NCI-H1930 (cell line): ENCODE measurements around the gene TMPRSS2.

Experiments
- DNase-seq, 2 experiments: peaks; one replicate each; lab custom pipeline; 2025; lab: John Stamatoyannopoulos, UW

The TMPRSS2 gene

DNA sequence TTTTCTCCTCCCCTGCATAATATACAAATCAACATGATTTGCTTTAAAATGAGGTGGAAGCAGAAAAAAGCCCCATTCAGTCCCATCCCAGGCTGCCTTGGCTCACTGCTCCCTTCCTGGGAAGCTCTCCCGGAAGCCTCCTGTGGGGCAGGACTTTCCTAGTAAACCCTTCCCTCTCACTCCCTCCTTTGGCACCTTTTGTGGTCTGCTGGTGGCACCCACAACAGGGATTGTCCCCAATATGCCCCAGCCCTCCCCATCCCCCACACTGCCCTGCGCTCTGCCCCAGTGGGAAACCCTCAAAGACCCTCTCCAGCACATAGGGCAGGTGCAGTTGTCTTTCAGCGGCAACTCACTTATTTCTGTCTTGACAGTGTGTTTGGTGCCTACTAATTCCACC is 1.8 kb upstream of the TMPRSS2 start:
- DNase-seq = no peak

DNA sequence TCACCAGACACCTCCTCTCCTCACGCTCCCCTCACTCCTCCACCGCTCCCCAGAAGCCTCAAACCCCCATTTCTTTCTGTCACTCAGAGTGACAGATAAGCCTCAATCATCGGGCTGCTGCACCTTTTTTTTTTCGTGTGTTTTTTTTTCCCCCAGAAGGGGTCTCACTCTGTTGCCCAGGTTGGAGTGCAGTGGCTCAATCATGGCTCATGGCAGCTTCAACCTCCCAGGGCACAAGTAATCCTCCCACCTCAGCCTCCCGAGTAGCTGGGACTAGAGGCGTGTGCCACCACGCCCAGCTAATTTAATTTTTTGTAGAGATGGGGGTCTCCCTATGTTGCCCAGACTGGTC is 1.2 kb upstream of the TMPRSS2 start:
- no peak for DNase-seq

DNA sequence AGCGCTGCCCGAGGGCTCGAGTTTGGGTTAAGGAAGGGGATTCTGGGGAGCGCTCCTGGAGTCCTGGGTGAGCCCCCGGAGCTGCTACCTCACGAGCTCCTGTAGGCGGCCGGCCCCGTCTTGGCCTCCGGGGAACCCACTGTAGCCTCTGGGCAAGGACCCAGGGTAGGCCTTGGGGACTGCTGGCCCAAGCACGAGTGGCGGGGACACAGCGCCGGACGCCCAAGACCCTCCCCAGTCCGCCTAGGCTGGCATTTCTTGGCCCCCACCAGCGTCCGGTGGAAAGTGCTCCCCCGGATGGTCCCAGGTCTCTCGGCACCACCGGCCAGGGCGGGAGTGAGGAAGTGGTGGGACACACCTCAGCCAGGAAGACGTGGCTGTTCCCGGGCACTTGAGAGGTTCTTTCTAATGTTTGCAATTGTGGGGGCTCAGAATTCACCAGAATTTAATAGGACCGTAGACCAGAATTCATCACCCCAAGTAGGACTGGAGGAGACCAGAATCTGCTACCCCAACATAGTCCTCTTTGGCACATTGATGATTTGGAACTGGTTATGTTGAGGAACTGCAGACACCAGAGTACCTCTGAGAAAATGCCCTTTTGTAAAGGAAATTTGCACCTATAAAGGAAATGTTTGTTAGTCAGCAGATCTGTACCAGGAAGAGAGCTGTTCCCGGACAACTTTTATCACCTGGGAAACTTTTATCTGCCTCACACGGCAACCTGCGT is 622 bp upstream of the TMPRSS2 start:
- DNase-seq = no peak

DNA sequence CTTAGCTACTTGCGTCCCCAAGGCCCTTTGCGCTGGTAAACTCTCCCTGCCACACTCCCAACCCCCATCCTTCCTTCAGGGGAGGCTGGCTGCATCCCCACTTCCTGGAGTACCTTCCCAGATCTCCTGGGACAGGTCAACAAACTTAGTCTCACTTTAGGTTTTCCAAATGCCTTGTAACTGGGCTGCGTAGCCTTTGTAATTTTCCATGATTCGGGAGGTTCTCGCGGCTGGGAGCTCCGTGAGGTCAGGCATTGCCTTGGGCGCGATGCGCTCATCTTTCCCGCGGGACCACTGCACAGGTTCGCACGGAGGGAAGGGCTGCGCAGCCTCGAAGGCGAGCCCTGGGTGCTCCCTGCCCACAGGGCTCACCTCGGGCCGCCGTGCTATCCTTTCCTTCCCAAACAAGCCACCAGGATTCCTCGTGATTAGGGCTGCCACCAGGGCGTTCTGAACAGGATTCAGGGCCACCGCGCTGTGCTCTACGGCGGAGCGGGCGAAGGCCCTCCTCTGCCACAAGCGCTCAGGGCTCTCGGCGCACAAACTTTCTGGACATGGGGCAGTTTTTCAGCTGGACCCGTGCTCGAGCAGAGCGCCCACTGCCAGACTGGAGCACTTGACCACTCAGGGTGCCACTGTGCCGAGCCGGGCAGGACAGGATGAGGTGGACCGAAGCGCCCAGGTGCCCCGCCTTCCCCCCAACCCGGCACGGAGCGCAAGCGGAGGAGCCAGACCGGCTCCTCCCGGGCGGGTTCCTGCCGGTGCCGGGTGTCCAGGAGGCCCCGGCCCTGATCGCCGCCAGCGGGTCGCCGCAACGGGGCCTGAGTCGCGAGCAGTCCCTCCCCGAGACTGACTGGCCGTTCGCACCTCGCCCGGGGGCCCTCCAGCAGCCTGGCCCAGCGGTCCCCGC is 1.1 kb downstream of the TMPRSS2 start:
- no peak for DNase-seq

DNA sequence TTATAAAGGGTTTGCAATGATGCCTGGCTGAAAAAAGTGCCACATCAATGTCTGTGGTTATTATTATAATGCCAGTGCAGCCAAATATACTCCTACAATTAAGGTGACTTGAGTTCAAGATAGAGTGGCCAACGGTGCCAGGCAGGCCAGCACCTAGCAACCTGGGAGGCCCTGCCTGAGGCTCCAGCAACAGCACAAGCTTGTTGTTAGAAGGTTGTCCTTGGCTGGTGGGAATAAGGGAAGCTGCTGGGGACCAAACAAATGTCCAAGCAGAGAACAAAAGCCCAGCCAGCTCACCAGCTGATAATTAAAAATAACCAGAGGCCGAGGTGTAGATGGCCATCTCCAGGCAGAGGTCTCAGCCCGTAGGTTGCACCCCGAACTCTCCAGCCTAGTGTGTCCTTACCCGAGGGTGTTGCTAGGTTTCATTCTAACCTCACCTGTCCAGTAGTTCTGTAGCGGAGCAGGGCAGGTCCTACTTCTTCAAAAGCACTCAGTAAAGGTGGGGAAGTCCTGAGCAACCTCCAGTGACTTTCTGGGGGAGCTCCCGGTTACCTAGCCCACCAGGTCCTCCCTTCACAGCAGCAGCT is 1.9 kb downstream of the TMPRSS2 start:
- DNase-seq = no peak

DNA sequence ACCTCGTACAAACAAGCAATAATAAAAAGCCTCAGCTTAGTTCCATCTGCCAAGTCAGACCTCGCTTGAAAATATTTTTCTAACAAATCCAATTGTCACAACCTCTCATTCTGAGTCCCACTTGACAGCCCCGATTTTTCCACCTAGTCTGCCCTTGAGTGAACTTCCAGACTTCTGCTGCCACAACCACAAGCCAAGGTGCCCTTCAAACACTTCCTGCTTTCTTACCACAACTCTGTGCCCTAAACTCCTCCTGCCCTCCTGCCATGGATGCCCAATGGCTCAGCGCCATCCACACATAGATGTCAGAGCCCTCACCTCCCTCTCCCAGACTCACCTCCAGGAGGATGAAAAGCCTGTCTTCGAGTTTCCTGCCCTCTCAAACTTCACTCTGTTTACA is 3.9 kb downstream of the TMPRSS2 start:
- DNase-seq = no peak

DNA sequence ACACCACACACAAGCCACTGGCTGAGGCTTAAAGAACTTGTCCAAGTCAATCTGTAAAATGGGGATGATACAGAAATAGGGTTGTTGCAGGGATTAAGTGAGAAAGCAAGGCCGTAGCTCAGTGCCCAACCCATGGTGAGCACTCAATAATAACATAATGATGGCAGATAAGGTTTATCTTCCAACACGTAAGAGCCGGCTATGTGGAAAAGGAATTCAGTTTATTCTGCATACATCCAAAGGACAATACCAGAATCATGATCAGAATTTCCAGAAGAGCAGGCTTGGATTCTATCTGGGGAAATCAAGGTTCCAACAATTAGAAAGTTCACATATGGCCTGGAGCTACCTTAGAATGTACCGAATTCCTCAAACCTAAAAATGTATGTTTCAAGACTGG is 4.6 kb downstream of the TMPRSS2 start:
- DNase-seq = no peak

DNA sequence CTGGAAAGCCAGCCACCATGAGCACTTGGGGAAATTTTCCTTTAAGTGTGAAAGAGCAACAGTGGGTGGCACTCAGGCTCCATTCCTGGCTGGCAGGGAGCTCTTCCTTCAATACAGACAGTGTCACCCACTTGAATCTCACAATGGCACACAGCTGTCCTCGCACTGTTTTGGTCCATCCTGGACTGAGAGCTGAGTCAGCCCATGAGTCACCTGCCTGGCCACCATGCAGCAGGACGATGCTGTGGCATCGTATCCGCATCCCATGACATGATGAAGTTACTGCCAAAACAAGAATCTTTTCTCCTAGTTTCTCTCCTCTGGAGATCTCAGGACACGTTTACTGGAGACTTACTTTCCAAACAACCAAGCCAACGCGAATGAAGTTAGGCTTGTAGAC is 6.0 kb downstream of the TMPRSS2 start:
- DNase-seq = no peak

DNA sequence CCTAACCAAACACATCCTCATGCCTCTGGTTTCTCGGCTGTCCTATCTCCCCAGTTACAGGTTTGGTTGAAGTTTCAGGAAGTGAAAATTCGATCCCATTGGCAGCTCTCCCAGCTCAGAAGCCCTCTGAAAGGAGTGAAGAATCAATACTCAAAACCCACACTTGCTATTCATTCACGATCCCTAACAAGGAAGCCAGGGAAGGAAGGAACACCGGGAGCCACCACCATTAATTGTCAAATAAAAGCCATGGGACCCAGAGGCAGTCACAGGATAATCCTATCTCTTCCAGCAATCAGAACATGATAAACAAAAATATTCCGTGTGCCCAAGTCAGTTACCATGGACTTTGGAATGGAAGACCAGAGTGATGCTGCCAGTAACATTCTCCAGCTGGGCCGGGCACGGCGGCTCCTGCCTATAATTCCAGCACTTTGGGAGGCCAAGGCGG is 7.0 kb downstream of the TMPRSS2 start:
- no peak for DNase-seq

DNA sequence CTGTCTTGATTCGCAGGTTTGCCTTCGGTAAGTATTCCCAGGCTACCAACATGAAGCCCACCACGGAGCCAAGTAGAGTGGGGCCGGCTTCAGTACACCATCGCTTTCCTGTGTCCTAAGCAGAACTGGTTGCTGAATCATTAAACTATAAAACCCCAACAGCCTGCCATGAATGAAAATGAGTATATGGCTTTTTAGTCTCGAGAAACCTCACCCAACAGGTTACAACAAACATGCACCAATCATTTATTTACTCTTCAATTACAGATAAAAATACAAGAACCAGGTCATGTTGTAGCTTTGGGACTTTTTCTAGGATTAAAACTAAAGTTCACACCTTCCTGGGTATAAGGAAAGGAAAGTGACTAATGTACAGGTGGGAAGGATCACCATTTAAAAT is 7.6 kb downstream of the TMPRSS2 start:
- no peak for DNase-seq

DNA sequence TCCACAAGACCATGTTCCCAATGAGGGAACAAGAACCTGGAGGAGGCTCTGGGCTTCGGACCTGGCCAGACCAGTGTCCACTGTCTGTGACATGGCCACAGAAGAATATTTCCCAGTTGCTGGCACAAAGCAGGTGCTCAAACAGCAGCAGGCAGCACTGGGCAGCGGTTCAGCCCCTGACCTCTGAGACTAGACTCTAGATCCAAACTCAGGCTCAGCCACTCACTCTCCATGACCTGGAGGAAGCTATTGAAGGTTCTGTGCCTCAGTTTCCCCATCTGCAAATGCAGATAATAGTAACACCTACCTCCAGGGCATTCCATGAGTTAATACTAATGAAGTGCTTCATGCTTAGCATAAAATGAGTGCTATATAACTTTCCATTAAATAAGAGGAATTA is 8.0 kb downstream of the TMPRSS2 start:
- DNase-seq = no peak

DNA sequence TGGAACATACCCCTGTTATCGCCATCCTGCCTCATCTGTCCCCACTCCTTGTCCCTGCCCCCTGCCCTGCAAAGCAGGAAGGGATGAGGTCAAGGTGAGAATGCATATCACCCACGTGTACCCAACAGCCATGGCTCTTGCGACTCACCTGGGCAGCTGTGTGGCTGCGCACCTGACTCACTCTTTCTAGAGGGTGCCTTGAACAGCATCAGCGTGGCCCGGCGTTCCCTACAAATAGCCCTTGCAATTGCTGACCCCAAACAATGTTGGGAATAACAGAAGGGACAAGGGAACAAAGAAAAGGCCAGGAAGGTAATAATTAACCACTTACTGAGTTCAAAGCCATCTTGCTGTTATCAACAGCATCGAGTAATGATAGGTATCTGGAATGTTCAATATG is 10.2 kb downstream of the TMPRSS2 start:
- no peak for DNase-seq

DNA sequence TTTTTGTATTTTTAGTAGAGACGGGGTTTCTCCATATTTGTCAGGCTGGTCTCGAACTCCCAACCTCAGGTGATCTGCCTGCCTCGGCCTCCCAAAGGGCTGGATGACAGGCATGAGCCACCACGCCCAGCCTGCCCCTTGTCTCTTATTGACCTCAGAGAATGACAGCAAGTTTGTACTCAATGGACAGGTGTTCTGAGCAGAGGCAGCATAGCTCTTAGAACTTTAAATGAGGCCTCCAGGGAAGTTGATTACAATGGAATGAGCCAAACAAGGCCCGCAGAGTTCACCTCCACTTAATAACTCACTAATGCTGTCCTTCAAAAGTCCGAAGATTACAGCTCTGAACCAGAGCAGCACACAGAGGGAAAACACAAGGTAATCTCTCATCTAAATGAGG is 10.9 kb downstream of the TMPRSS2 start:
- no peak for DNase-seq

DNA sequence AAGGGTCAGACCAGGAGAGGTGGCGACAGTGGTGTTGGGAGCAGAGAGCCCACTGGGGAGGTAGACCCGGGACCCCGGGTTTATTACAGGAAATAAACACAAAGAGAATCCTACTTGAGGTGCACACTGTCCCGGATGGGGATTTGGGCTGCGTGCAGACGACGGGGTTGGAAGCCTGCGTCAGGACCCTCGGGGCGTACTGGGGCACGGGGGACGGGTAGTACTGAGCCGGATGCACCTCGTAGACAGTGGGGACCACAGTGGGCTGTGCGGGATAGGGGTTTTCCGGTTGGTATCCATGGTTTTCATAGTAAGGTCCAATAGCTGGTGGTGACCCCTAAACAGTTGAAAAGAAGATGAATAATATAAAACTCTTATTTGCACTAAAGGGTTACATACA is 13.7 kb downstream of the TMPRSS2 start:
- no peak for DNase-seq

DNA sequence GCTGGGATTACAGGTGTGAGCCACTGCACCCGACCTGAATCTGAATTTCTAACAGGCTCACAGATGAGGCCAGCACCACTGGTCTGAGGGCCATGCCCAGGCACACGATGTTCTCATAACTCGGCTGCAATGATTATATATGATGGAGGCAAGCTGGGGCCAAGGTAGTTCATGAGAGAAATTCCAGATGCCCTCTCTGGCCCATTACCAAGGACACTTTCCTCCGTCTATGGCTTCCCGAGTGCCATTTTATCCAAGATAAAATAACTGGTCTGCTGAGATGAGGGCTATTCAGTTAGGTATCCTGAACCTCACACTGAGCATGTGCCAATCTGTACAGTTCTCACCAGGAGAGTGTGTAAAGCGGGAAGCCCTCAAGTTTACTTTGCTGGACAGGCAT is 16.5 kb downstream of the TMPRSS2 start:
- no peak for DNase-seq

DNA sequence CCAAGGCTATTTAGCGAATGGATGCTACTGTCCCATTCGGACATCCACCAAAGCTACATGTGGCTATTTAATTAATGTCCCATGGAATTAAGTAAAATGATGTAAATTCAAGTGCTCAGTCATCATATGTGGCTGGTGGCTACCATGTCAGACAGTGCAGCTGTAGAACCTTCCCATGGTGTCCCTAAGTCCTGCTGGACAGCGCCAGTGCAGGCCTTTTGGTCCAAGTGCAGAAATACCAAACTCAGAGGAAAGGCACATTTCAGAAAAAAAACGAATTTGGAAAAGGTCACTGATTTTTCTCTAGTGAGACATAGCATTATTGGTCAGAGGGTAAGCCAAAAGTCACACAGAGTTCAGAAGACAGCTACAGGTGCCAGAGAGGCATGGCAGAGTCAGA is 17.6 kb downstream of the TMPRSS2 start:
- DNase-seq = no peak

DNA sequence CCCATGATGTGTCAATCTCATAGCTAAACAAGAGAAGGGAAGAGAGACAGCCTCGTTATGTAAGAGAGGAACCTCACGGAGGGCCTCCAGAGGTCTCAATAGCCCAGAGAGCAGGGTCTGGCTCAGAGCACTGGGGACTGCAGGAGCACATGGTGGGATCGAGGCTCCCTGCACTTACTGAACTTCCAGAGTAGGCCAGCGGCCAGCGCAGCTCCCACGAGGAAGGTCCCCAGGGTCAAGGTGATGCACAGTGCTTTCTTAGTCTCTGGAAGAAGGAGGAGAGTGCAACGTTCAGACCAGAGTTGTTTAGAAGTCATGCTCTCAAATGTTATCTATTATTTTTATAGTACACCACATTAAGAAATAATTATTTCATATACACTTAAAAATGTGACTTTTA is 18.6 kb downstream of the TMPRSS2 start:
- DNase-seq = no peak

DNA sequence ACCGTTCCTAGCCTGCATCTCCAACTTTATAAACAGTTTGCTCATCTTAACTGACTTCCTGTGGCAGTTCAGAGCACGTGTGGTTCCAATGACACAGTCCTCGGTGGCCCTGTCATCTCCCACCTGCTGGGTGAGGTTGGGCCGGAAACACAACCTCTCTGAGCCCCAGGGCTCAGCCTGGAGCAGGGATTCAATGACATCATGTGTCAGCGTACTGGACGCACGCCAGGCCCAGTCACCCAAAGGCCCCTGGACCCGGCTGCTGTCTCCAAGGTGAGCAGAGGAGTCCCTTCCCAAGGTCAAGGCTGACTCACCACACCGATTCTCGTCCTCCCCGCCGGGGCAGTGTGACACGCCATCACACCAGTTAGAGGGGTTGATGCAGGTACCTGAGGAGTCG is 19.9 kb downstream of the TMPRSS2 start:
- no peak for DNase-seq

DNA sequence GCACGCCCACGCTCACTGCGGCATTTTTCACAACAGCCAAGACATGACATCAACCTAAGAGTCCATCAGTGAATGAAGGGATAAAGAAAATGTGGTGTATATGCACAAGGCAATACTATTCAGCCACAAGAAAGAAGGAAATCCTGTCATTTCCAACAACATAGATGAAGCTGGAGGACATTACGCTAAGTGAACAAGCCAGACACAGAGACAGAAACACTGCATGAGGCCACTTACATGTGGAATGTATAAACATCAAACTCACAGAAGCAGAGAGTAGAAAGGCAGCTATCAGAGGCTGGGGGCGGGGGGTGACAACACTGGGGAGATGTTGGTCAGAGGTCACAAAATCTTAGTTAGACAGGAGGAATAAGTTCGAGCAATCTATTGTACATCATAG is 20.9 kb downstream of the TMPRSS2 start:
- DNase-seq = no peak

DNA sequence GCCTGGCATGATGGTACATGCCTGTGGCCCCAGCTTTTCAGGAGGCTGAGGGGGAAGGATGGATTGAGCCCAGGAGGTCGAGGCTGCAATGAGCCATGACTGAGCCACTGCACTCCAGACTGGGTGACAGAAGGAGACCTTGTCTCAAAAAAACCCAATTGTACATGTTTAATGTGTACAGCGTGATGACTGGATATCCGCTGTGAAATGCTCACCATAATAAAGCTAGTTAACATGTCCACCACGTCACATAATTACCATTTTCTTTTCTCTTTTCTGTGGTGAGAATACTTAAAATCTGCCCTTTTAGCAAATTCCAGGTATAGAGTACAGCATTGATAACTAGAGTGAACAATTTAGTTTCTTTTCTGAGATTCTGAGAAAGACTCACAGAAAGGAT is 24.0 kb downstream of the TMPRSS2 start:
- DNase-seq = no peak

DNA sequence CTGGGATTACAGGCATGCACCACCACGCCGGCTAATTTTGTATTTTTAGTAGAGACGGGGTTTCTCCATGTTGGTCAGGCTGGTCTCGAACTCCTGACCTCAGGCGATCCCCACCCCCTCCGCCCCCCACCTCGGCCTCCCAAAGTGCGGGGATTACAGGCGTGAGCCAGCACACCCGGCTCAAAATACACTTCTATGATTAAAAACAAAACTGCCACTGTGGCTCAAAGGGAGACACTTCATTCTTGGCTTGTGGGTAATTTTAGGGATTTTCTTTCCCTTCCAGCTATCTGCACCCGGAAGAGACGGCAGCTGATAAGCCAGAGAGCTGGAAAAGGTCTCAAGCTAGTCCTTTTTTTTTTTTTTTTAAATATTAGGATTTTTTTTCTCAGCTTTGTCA is 24.5 kb downstream of the TMPRSS2 start:
- no peak for DNase-seq

DNA sequence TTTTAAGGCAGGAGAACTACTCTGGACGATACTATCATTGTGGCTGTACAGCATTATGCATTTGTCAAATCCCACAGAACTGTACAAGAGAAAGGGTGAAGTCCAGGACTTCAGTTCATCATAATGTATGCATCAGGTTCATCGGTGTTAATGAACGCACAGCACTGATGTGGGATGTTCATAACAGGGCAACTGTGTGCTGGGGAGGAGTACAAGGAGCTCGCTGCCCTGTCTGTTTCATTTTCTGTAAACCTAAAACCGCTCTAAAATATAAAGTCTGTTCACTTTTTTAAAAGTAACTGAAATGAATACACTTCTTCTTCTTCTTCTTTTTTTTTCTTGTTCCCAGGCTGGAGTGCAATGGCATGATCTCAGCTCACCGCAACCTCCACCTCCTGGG is 25.0 kb downstream of the TMPRSS2 start:
- DNase-seq = no peak

DNA sequence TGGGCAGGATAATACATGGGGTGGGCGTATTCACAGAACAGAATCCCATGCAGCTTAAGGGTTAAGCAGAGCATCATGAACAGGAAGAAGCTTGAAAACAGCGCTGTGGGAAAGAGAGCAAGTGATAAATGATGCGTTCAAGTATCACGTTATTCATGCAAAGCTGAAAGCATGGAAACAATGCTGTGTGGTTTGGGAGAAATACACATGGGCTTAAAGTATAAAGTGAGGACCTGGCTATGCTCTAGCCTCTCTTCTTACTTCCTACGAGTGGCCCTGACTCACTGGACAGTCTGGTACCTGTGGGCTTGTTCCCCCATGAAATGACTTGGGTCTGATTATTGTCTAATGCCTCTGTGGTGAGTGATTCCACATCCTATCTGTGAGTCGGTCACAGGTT is 25.7 kb downstream of the TMPRSS2 start:
- DNase-seq = no peak
